H1 (cell line): Measurements from ENCODE around the gene CIBAR2. TPM values are rescaled to one million over a fixed set of nuclear protein-coding genes. Genes with fewer than 3 reads are reported as not detected.
A peak's percentile ranks its signal among the peaks of the same experiment; 100 is the strongest.

Experiments
- CTCF ChIA-PET: fragments of 300-600 bp; sonication (Branson Sonifier 250); formaldehyde crosslinking; loops from one replicate; lab custom pipeline; 2021; ENCODE audit not compliant: partially characterized antibody; lab: Charles Lee
- POLR2A ChIA-PET: fragments of 300-600 bp; sonication (Branson Sonifier 250); formaldehyde crosslinking; loops from one replicate; lab custom pipeline; 2021; ENCODE audit warnings: inconsistent platforms; ENCODE audit not compliant: partially characterized antibody; lab: Charles Lee
- DNase-seq, 2 experiments: peaks; one replicate each; pipeline versions ENCODE4 v3.0.0 to v3.0.0-alpha.2; 2010 to 2022; ENCODE audit warnings: low spot score in 2 of 2, low read depth in 1 of 2, mixed read lengths in 1 of 2
- FAIRE-seq: peaks from 2 replicates; lab custom pipeline; 2011; peaks lifted over from hg19 to GRCh38; lab: Jason Lieb, UNC
- H2AFZ ChIP-seq: 2 replicates; pipeline ENCODE4 v1.8.1; 2012; ENCODE audit warnings: low read length, inconsistent platforms
- H2AK5ac ChIP-seq: 2 replicates; pipeline ENCODE4 v1.6.1; 2013; ENCODE audit warnings: low read depth, low read length
- H2BK120ac ChIP-seq: replicated peaks from 2 replicates; pipeline ENCODE3; 2013; ENCODE audit warnings: low read depth, low read length, inconsistent platforms
- H2BK12ac ChIP-seq: 2 replicates; pipeline ENCODE4 v1.6.1; 2013; ENCODE audit warnings: low read depth, low read length
- H2BK15ac ChIP-seq: 2 replicates; pipeline ENCODE4 v1.6.1; 2013; ENCODE audit warnings: low read length
- H2BK20ac ChIP-seq: 2 replicates; pipeline ENCODE4 v1.6.1; 2013; ENCODE audit warnings: low read length
- H2BK5ac ChIP-seq: 2 replicates; pipeline ENCODE4 v1.6.1; 2013; ENCODE audit warnings: low read depth, low read length
- H3K14ac ChIP-seq: 2 replicates; pipeline ENCODE4 v1.6.1; 2013; ENCODE audit warnings: inconsistent platforms; ENCODE audit not compliant: insufficient read length
- H3K18ac ChIP-seq: 2 replicates; pipeline ENCODE4 v1.6.1; 2013; ENCODE audit warnings: low read length; ENCODE audit errors: extremely low read depth
- H3K23ac ChIP-seq: 2 replicates; pipeline ENCODE4 v1.6.1; 2013; ENCODE audit warnings: inconsistent platforms; ENCODE audit not compliant: insufficient read length
- H3K23me2 ChIP-seq: 2 replicates; pipeline ENCODE4 v1.6.1; 2013; ENCODE audit warnings: low read depth, low read length
- H3K27ac ChIP-seq: 2 replicates; pipeline ENCODE4 v1.6.1; 2011; ENCODE audit warnings: low read depth, low read length, inconsistent platforms
- H3K27me3 ChIP-seq, 4 experiments: replicated peaks in 1 of 4; 1 replicate in 1 of 4; 2 replicates in 3 of 4; pipeline versions ENCODE4 v1.6.1 to v1.8.1; 2011 to 2013; ENCODE audit warnings: low read length in 3 of 4, mild to moderate bottlenecking in 3 of 4, inconsistent platforms in 2 of 4, mixed read lengths in 2 of 4, moderate library complexity in 1 of 4; ENCODE audit not compliant: control insufficient read depth in 3 of 4, insufficient read depth in 3 of 4; ENCODE audit errors: extremely low read depth in 1 of 4
- H3K36me3 ChIP-seq, 4 experiments: 2 replicates each; pipeline versions ENCODE4 v1.6.1 to v1.8.1; 2011 to 2013; ENCODE audit warnings: mild to moderate bottlenecking in 4 of 4, low read length in 3 of 4, moderate library complexity in 2 of 4, control low read depth in 1 of 4, inconsistent platforms in 1 of 4; ENCODE audit not compliant: insufficient read depth in 4 of 4, control insufficient read depth in 2 of 4
- H3K4ac ChIP-seq: replicated peaks from 2 replicates; pipeline ENCODE3; 2013; ENCODE audit warnings: low read length, low read depth, mixed read lengths, inconsistent platforms; ENCODE audit not compliant: insufficient read length
- H3K4me1 ChIP-seq, 4 experiments: replicated peaks in 1 of 4; 1 replicate in 1 of 4; 2 replicates in 3 of 4; pipeline versions ENCODE4 v1.6.1 to v1.8.1; 2011 to 2013; ENCODE audit warnings: low read length in 3 of 4, inconsistent platforms in 2 of 4, mixed read lengths in 1 of 4; ENCODE audit not compliant: insufficient read depth in 4 of 4, control insufficient read depth in 3 of 4
- H3K4me2 ChIP-seq, 2 experiments: 2 replicates each; pipeline versions ENCODE4 v1.6.1 to v1.8.1; 2011 to 2013; ENCODE audit warnings: low read depth in 2 of 2, low read length in 2 of 2, control low read depth in 1 of 2, inconsistent platforms in 1 of 2, mild to moderate bottlenecking in 1 of 2; ENCODE audit not compliant: insufficient read depth in 1 of 2
- H3K4me3 ChIP-seq, 4 experiments: fragments of 200-600, 300-600 bp in 1 of 4; sonication (generic), shearing (Covaris generic), sonication (Bioruptor Twin) in 1 of 4; 2 replicates each; pipeline versions ENCODE4 v1.5.1 to v1.8.1; 2011 to 2016; ENCODE audit warnings: low read length in 4 of 4, low read depth in 3 of 4, control low read depth in 2 of 4, inconsistent platforms in 2 of 4, mild to moderate bottlenecking in 2 of 4, mixed read lengths in 1 of 4, moderate library complexity in 1 of 4; ENCODE audit not compliant: insufficient read depth in 2 of 4; ENCODE audit errors: extremely low read depth in 1 of 4
- H3K56ac ChIP-seq: replicated peaks from 2 replicates; pipeline ENCODE3; 2013; ENCODE audit warnings: low read depth, mild to moderate bottlenecking, mixed read lengths, low read length, inconsistent platforms; ENCODE audit not compliant: insufficient read length
- H3K79me1 ChIP-seq: 2 replicates; pipeline ENCODE4 v1.6.1; 2013; ENCODE audit warnings: low read depth, low read length, control low read depth
- H3K79me2 ChIP-seq, 2 experiments: 2 replicates each; pipeline versions ENCODE4 v1.6.1 to v1.8.1; 2012 to 2013; ENCODE audit warnings: low read length in 2 of 2, mild to moderate bottlenecking in 2 of 2, inconsistent platforms in 1 of 2; ENCODE audit not compliant: insufficient read depth in 2 of 2, control insufficient read depth in 1 of 2
- H3K9ac ChIP-seq, 4 experiments: replicated peaks in 1 of 4; 1 replicate in 1 of 4; 2 replicates in 3 of 4; pipeline versions ENCODE4 v1.6.1 to v1.8.1; 2011 to 2013; ENCODE audit warnings: low read depth in 3 of 4, low read length in 3 of 4, control low read depth in 2 of 4, mild to moderate bottlenecking in 2 of 4, moderate library complexity in 2 of 4, inconsistent platforms in 1 of 4; ENCODE audit errors: extremely low read depth in 1 of 4
- H3K9me3 ChIP-seq, 2 experiments: 2 replicates each; pipeline versions ENCODE4 v1.6.1 to v1.8.1; 2012 to 2013; ENCODE audit warnings: mild to moderate bottlenecking in 2 of 2, moderate library complexity in 2 of 2, control low read depth in 1 of 2, inconsistent platforms in 1 of 2, low read depth in 1 of 2, low read length in 1 of 2, mixed read lengths in 1 of 2; ENCODE audit not compliant: insufficient read depth in 2 of 2
- H4K20me1 ChIP-seq, 2 experiments: replicated peaks in 1 of 2; 2 replicates each; pipeline versions ENCODE3 to v1.8.1; 2011 to 2013; ENCODE audit warnings: inconsistent platforms in 2 of 2, low read length in 2 of 2, mild to moderate bottlenecking in 1 of 2; ENCODE audit not compliant: insufficient read depth in 2 of 2, control insufficient read depth in 1 of 2
- H4K5ac ChIP-seq: 2 replicates; pipeline ENCODE4 v1.6.1; 2013; ENCODE audit warnings: low read length, low read depth, mixed read lengths, inconsistent platforms; ENCODE audit not compliant: insufficient read length
- H4K8ac ChIP-seq: 2 replicates; pipeline ENCODE4 v1.8.0; 2013; ENCODE audit warnings: mild to moderate bottlenecking, moderate library complexity, low read length, inconsistent platforms; ENCODE audit not compliant: insufficient read depth; ENCODE audit errors: extremely low read depth
- H4K91ac ChIP-seq: replicated peaks from 2 replicates; pipeline ENCODE3; 2013; ENCODE audit warnings: low read length, mixed read lengths, inconsistent platforms; ENCODE audit not compliant: insufficient read length
- BRCA1 ChIP-seq: IDR thresholded peaks from 2 replicates; pipeline ENCODE4 v1.6.1; 2012; ENCODE audit warnings: low read depth, low read length, improper control_type of control experiment
- CREB1 ChIP-seq: IDR thresholded peaks from 2 replicates; pipeline ENCODE4 v1.6.1; 2012; ENCODE audit warnings: inconsistent platforms
- HDAC6 ChIP-seq: IDR thresholded peaks from one replicate; pipeline ENCODE4 v1.7.1; 2012; ENCODE audit warnings: low read depth, mild to moderate bottlenecking, inconsistent platforms, low read length, moderate library complexity
- JUN ChIP-seq: IDR thresholded peaks from 2 replicates; pipeline ENCODE4 v1.6.1; 2011; ENCODE audit warnings: low read depth, mild to moderate bottlenecking, improper control_type of control experiment, low read length
- YY1 ChIP-seq: IDR thresholded peaks from 2 replicates; pipeline ENCODE4 v1.6.1; 2011; ENCODE audit warnings: low read depth, mild to moderate bottlenecking, low read length
- WGBS, 2 experiments: shearing (Covaris generic) in 1 of 2; methylation state at CpG; one replicate each; pipeline versions ENCODE4 v1.1.6 to v1.1.7; 2013 to 2015; ENCODE audit warnings: low lambda C conversion rate in 2 of 2, mixed read lengths in 2 of 2, inconsistent platforms in 1 of 2, low coverage in 1 of 2, missing lambda C conversion rate in 1 of 2; ENCODE audit not compliant: insufficient replicate concordance in 2 of 2, insufficient coverage in 1 of 2, insufficient read length in 1 of 2; ENCODE audit errors: extremely low coverage in 1 of 2, missing lambda C conversion rate in 1 of 2; 5-methylcytosine and 5-hydroxymethylcytosine counted together
- polyA plus RNA-seq, 7 experiments: library from polyadenylated mRNA; depleted of rRNA in 3 of 7; stranded (reverse) in 5 of 7; unstranded in 2 of 7; fragments of >200 nt in 5 of 7; fragments of 200-250 nt in 2 of 7; gene quantifications; 1 replicate in 5 of 7; 2 replicates in 1 of 7; 4 replicates in 1 of 7; pipeline versions ENCODE4 v1.2.1 to v1.2.3, GENCODE V29; 2011 to 2013; ENCODE audit warnings: missing spikeins in 2 of 7, mixed read lengths in 2 of 7
- total RNA-seq: library from RNA; stranded (reverse); fragmentation: NEBNext Ultra II Directional; extraction: Animal tissue kit (Norgen Biotek cat#: 25700); gene quantifications from 2 replicates; pipeline ENCODE4 v1.2.1, GENCODE V29; 2021

Gene CIBAR2
- total and polyA plus RNA-seq, 2 of the 8 experiments (the other 6 are each of a cell fraction or from before 2014, with no cell fraction given) = 0.18 TPM; not detected in 1

DNA sequence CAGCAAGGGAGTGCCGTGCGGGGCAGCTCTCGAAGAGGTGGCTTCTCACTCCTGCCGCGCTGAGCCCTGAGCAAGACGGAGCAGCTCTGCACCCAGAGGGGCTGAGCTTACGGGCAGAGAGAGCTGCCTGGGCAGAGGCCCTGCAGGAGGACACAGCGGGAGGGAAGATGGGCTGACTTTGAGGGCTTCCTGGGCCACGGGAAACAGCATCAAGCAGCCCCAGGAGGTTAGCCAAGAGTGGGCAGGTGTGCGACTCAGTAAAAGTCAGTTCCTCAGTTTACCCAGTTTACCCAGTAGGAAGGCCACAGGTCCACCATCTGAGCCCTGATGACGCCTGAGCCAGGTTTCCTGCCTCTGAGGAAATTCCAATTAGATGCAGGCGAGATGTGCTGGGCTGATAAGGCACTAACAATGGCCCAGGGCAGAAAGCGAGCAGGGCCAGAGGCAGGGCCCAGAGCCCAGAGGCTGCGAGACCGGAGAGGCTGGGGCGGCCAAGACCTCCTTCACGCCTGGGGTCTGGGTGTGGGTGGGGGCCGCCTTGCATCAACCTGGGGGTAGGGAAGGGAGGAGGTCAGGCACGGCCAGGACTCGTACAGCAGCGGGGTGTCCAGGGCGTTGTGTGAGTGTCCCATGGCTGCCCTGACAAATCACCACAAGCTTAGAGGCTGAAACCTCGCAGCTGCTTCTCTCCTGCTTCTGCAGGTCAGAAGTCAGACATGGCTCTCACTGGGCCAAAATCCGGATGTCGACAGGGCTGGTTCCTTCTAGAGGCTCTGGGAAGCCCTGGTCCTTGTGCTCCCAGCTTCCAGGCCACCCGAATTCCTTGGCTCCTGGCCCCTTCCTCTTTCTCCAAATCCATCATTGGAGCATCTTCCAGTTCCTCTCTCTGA is 32.0 kb upstream of the CIBAR2 start:
- Histone ChIP-seq H2BK15ac (no peak overlapping the region), H4K8ac (peak overlapping the region; percentile 72; the same call in 1 of the 2 replicates), H3K18ac (no peak overlapping the region), H3K27ac (no peak overlapping the region), H4K91ac (no peak overlapping the region), H3K23me2 (no peaks in the 10 kb centered on the region), H2BK120ac (no peak overlapping the region), H3K56ac (no peak overlapping the region), H3K23ac (no peak overlapping the region), H3K14ac (no peak overlapping the region), H3K4me2 (no peak overlapping the region), H3K79me2 (no peaks in the 10 kb centered on the region), H3K9me3 (no peaks in the 10 kb centered on the region), H3K4me3 (no peak overlapping the region), H2AK5ac (no peak overlapping the region), H3K4me1 (peaks cover 0 to 2% (median 0%) of the 10 kb centered on the region in 4 experiments; a peak in 1 of 7 replicates), H2BK12ac (no peak overlapping the region), H4K5ac (no peak overlapping the region), H3K79me1 (no peaks in the 10 kb centered on the region), H2BK5ac (no peak overlapping the region), H3K27me3 (no peaks in the 10 kb centered on the region), H3K9ac (no peak overlapping the region), H2BK20ac (no peak overlapping the region), H4K20me1 (no peaks in the 10 kb centered on the region), H3K36me3 (no peaks in the 10 kb centered on the region), H3K4ac (no peak overlapping the region), H2AFZ (no peak overlapping the region)
- DNase-seq (no peak), FAIRE-seq (no peak)
- POLR2A ChIA-PET = interaction anchor here (1.0 to 1.1 kb wide), 2 partner anchors 20 to 58 kb away, joined by 3 to 4 read pairs; no protein-coding TSS in a partner anchor
- CTCF ChIA-PET = interaction anchor here (0.7 to 2.0 kb wide), 11 partner anchors 8 to 123 kb away, joined by 3 to 10 read pairs (median 4); partner anchors contain the start of gene CIBAR2
- TF ChIP-seq BRCA1 (no peak), HDAC6 (no peak), CREB1 (no peak), JUN (no peak), YY1 (no peak)
- 80% methylated on average over 23 of the region's 26 CpGs; no CpG with 5 or more reads in 1 of the 2 experiments for WGBS, 2 experiments
